C4-2B (cell line): ENCODE measurements around the gene SMIM14.
"Not testable (repeated sequence)": the region's sequence is repeated elsewhere in the genome, so short reads cannot be mapped to it uniquely, and the experiment has no call there.

Source experiments
- H3K27ac ChIP-seq: fragments of 450-650 bp; 2 replicates; pipeline ENCODE4 v1.5.1; 2017
- ZFX ChIP-seq: fragments of 450-650 bp; IDR thresholded peaks from 2 replicates; pipeline ENCODE4 v1.6.1; 2017
- TF ChIP-seq, protein P1 (sequence below): fragments of 450-650 bp; conservative IDR thresholded peaks from 2 replicates; pipeline ENCODE4 v1.5.1; 2017; ENCODE audit warnings: mild to moderate bottlenecking

The SMIM14 gene

DNA sequence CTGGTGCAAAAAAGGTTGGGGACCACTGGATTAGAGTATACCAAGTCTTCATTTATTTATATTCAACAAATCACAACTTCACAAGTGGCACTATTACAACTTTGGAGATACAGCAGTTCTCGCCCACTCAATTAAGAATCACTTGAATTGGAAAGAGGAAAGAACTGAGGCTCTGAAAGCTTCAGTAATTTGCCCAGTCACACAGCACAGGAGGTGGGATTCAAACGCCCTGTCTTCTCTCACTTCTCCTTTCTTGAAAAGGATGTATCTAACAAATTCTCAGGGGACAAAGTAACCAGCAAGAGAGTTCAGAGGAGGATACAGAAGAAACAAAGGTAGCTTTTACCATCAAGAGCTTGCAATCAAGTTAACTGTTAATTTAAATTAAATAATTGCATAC, 12.4 kb downstream of the SMIM14 start:
- no peak overlapping the region for H3K27ac ChIP-seq
- TF ChIP-seq ZFX = no peak
- TF ChIP-seq, protein P1, sequence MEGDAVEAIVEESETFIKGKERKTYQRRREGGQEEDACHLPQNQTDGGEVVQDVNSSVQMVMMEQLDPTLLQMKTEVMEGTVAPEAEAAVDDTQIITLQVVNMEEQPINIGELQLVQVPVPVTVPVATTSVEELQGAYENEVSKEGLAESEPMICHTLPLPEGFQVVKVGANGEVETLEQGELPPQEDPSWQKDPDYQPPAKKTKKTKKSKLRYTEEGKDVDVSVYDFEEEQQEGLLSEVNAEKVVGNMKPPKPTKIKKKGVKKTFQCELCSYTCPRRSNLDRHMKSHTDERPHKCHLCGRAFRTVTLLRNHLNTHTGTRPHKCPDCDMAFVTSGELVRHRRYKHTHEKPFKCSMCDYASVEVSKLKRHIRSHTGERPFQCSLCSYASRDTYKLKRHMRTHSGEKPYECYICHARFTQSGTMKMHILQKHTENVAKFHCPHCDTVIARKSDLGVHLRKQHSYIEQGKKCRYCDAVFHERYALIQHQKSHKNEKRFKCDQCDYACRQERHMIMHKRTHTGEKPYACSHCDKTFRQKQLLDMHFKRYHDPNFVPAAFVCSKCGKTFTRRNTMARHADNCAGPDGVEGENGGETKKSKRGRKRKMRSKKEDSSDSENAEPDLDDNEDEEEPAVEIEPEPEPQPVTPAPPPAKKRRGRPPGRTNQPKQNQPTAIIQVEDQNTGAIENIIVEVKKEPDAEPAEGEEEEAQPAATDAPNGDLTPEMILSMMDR = no peak

DNA sequence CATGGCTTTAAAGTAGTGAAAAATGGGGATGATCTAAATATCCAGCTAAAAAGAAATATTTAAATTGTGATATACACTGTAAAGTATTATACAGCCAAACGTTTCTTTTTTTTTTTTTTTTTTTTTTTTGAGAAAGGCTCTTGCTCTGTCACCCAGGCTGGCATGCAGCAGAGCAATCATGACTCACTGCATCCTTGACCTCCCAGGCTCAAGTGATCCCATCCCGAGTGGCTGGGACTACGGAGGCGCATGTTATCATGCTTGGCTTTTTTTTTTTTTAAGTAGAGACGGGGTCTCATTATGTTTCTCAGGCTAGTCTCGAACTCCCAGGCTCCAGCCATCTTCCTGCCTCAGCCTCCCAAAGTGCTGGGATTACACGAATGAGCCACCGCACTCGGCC, 17.1 kb downstream of the SMIM14 start:
- H3K27ac ChIP-seq = no peak overlapping the region
- no peak for TF ChIP-seq ZFX
- TF ChIP-seq, protein P1 = no peak

DNA sequence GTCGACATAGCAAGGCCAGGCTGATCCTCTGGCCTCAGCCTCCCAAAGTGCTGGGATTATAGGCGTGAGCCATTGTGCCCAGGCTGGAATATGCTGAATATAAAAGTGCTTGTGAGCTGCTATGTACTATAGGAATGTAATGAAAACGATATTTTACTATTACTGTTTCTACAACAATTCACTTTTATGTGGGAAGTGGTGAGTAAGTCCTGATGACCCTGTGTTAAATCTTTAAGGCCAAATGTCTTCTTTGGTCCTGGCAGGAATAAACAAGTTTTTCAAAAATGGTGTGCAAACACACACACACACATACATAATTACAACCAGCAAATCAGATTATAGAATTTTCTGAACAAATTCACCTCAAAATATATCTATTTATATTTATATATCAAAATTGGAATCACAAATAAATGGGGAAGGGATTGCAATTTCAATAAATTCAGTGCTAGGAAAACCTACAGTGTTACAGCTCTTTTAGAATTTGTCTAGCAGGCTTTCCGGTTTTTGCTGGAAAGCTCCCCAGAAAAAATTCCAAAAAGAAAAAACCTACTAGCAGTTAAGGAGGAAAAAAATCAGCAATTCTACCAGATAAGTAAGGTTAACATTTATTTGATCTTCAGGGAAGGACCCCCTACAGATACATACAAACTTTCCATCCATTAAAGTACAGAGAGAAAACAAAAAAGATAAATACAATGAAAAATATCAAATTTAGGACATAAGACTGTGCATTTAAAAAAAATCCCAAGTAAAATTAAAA, 17.9 kb downstream of the SMIM14 start:
- TF ChIP-seq, protein P1 = no peak
- no peak for TF ChIP-seq ZFX
- no peak overlapping the region for H3K27ac ChIP-seq

DNA sequence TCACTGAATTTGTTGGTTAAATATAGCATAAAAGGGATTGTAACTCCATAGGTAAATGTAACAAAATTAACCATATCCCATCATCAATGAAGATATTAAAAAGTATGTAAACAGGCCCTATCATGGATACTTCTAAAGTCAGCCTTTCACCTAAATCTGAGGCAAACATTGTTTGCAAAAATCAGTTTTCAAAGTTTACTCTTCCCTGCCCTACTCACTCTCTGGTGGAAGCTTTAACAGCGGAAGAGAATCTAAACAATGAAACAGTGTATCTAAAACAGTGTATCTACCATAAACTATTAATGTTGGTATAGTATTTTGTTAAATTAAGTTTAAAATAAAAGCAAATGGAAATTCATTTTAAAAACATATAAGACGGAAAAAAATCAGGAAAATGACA, 21.1 kb downstream of the SMIM14 start:
- H3K27ac ChIP-seq = no peak overlapping the region
- no peak for TF ChIP-seq ZFX
- TF ChIP-seq, protein P1 = no peak

DNA sequence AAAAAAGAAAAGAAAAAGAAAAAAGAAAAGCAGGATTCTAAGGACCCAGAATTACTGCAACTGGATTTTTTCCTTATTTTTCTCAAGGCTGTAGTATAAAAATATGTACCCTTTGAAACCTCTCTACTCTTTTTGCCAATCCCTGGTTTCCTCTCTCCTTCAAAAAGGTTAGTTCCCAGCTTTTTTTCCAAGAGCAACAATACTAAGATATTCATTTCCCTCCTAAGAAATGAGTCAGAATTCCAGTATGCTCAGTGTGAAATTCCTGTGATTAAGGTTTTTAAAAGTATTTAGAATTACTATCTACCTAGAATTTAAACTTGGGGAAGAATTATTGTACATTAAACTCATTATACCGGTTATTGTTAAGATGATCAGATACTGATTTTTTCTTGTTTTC, 22.0 kb downstream of the SMIM14 start:
- H3K27ac ChIP-seq = no peak overlapping the region
- TF ChIP-seq ZFX = no peak
- TF ChIP-seq, protein P1 = no peak

GRCh38 chr4:39616112-39616511, 22.6 kb downstream of the SMIM14 start:
- not testable (repeated sequence) for H3K27ac ChIP-seq

GRCh38 chr4:39614487-39615162, 24.0 kb downstream of the SMIM14 start:
- TF ChIP-seq, protein P1 = no peak
- no peak for TF ChIP-seq ZFX
- no peak overlapping the region for H3K27ac ChIP-seq
